Measurements from ENCODE around the gene PTTG2. TPM values are rescaled to one million over a fixed set of nuclear protein-coding genes. Genes with fewer than 3 reads are reported as not detected.
"Not testable (repeated sequence)": the region's sequence is repeated elsewhere in the genome, so short reads cannot be mapped to it uniquely, and the experiment has no call there.

The PTTG2 gene
- total RNA-seq, 1 donor from 2014 or later: not detected

DNA sequence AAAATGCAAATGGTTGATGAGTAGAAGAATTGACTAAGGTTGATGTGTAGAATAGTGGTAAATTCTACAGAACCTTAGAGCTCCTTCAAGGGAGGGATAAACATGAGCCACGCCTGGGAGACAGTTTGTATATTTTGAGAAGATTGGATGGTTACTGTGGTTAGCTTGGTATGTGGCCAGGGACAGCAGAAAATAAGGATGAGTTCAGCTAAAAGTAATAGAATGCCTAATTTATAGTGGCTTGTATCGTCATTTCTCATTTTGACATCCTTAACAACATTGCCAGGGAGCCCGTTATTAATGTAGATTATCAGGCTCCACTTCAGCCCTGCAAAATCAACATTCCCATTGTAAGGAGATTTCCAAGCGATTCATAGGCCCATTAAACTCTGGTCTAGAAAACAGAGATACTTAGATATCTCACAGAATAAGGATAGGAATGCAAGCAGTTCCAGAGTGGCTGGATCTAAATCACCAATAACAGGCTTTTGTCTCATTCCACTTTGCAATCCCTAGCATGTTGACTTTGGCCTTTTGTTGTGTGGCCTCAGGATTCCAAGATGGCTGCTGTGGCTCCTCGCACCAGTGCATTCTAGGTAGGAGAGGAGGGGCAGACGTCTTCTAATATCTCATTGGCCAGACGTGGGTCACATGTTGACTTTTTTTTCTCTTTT lies 6.4 kb upstream of the PTTG2 start:
- FAIRE-seq: no peak

DNA sequence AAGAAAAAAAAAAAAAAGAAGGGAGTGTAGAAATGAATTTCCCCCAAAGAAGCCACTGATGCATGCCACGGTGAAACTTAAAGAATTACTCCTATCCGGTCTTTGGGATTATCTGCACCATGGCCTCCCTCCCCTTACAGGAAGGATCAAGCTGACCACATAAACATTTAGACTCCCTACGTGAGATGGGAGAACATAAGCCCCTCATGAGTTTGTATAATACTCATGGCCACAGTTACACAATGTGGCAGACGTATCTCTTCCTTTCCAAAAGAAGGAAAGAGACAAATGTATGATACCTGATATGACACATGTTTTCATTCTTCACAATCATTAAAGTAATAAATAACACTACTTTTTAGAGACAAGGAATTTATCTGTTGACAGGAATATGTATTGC lies 3.3 kb upstream of the PTTG2 start:
- FAIRE-seq: no peak
- DNase-seq (ENCODE audit: low spot score in 2 of 2): no peak

More for the DNA sequence above, 6.4 kb upstream of the PTTG2 start:
- DNase-seq (ENCODE audit: low spot score in 2 of 2): no peak

DNA sequence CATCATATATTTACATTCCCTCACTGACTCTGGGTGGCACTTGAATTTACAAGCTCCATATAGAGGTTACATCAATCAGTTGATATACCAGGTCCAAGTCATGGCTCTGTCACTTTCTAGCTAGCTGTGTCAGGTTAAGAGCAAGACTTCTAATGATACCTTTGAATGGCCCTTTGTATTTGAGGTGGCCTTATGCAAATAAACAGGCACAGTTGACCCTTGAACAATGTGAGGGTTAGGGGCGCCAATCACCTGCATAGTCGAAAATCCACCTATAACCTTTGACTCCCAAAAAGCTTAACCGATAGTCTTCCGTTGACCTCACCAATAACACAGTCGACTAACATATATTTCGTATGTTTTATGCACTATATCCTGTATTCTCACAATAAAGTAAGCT lies 1.3 kb upstream of the PTTG2 start:
- DNase-seq (ENCODE audit: low spot score in 2 of 2) (no peak), FAIRE-seq (no peak)

DNA sequence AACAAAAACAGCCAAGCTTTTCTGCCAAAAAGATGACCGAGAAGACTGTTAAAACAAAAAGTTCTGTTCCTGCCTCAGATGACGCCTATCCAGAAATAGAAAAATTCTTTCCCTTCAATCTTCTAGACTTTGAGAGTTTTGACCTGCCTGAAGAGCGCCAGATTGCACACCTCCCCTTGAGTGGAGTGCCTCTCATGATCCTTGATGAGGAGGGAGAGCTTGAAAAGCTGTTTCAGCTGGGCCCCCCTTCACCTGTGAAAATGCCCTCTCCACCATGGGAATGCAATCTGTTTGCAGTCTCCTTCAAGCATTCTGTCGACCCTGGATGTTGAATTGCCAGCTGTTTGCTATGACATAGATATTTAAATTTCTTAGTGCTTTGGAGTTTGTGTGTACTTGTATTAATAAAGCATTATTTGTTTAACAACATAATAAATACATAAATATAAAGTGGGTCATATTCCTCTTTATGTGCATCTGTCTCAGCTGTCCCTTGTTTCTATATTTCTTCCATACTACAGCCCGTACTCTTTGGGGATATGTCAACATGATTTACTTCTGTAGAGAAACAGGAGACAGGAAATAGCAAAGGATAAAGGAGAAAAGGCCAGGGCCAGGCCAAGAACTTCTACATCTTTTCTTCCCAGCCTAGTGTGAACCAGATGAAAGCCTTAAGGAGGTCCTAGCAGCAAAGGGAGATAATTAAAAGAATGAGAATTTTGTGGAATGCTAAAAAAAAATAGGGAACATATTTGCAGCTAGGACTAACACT lies 667 bp downstream of the PTTG2 start:
- no peak for FAIRE-seq
- DNase-seq (ENCODE audit: low spot score in 2 of 2): no peak

DNA sequence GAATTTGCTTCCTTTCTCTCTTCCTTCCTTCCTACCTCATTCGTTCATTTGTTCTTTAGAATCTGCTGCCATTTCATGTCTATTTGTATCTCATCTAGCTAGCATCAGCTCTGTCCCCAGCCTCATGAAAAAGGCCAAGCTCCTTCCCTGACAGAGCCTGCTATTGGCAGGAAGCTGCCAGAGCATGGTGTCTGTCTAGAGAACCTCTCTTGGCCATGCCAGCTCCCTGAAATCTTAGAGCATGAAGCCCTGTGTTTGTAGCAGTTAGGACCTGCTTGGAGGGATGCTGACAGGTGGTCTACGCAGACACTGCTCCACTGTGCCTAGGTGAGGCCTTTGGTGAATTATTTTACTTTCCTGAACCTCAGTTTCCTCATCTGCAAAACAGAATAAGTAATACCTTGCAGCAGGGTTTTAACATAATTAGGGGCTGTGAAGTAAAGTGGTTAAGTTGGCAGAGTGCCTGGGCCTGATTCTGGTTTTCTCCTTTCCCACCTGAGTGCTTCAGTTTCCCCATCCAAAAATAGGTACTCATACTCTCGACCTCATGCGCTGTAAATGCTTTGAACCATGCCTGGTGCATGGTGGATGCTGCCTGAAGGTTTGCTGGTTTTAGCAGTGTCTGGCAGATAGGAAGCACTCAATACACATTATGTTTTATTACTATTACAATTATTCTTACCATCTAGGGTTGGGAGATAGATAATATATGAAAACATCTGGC lies 4.7 kb downstream of the PTTG2 start:
- FAIRE-seq (no peak), DNase-seq (ENCODE audit: low spot score in 2 of 2) (no peak)

DNA sequence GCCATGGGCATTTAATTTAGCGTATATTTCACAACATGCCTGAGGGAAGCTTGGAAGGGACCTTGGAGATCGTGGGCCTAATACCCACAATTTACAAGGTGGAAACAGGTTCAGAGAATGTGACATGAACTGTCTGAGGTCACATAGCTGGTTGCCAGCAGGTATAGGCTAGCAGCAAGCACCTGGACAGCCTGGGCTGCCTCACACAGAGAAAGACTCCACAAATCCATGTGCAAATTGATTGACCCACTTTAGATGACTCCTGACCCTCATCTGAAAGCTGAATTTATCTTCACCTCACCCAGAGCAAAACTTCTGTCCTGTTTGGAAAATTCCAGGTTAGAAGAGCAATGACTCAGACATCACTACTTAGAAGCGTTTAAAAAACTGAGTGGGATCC lies 5.8 kb downstream of the PTTG2 start:
- FAIRE-seq (no peak), DNase-seq (ENCODE audit: low spot score in 2 of 2) (no peak)

DNA sequence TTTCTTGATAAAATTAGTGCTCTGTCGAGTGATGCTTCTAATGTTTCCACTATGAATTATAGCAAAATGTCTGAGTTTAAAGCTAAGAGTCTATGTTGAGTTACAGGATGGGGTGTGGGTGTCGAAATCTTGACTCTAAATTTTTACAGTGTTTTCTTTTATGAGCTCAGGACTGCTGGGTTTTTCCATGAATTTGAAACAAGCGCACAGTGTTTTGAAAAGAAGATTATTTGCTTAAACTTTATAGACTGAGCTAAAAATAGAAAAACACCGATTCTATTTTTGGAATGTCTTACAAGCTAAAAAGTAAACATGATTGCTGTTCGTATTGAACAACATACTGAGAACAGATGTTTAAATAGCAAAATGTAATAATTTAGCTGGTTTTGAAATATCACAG lies 7.5 kb downstream of the PTTG2 start:
- no peak for FAIRE-seq
- DNase-seq (ENCODE audit: low spot score in 2 of 2): no peak

DNA sequence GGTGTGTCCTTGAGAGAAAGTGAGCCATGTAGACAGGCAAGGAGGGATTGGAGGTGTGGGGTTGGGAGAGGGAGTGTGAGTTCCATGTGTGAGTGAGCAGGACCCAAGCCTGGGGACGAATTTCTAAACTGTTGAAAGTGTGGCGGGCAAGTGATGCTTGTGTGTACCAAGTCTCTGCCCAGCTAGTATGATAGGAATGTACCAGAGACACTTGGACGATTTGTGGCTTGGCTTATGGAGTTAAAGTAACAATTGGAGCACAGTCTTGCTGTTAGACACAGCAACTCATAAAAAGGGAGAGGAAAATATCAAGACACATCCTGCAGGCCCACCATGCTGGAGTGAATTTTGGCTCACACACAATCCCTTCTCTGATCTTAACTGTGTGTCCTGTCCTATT lies 8.5 kb downstream of the PTTG2 start:
- FAIRE-seq (no peak), DNase-seq (ENCODE audit: low spot score in 2 of 2) (no peak)

DNA sequence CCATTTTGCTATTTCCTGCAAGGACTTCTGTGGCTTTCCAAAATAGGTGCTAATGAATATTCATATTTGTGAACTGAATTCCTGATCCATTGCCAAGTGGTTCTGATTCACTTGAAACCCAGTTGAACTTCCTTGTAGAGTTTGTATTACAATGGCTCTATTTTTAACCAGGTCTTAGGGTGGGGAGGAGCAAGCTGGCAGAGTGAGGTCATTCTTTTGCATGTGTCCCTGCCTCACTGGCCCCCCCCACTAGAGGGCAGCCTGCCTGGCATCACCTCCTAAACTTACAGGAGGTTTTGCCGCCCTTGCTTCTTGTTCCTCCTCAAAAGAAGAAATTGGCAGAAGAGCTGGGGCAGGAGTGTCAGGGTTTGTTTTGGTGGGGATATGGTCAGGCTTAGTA lies 10.5 kb downstream of the PTTG2 start:
- no peak for DNase-seq (ENCODE audit: low spot score in 2 of 2)

DNA sequence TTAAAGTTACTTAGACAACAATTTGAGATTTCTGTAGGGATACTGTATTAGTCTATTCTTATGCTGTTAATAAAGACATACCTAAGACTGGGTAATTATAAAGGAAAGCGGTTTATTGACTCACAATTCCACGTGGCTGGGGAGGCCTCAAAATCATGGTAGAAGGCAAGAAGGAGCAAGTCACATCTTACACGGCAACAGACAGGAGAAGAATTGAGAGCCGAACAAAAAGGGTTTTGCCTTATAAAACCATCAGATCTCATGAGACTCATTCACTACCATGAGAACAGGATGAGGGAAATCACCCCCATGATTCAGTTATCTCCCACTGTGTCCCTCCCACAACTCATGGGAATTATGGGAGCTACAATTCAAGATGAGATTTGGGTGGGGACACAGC lies 11.0 kb downstream of the PTTG2 start:
- DNase-seq (ENCODE audit: low spot score in 2 of 2): no peak
- FAIRE-seq: no peak

More for the DNA sequence above, 10.5 kb downstream of the PTTG2 start:
- FAIRE-seq: no peak

DNA sequence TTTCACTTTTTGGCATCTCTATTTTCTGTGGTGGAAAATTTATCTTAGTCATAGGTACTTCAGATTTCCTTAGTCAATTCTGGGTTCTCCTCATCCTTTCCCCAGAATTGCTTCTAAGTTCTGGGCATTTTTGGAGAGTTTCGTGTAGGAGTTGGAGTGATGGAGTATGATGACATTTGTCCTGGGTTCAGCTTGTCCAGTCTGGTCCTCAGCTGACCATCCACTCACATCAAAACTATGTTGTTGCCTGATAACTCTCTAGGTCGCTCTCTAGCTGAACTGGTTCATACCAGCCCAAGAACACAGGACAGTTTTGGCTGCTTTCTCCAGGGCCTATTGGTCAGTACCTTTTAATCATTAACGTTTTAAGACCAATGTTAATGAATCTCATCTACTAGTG lies 13.2 kb downstream of the PTTG2 start:
- FAIRE-seq: no peak

DNA sequence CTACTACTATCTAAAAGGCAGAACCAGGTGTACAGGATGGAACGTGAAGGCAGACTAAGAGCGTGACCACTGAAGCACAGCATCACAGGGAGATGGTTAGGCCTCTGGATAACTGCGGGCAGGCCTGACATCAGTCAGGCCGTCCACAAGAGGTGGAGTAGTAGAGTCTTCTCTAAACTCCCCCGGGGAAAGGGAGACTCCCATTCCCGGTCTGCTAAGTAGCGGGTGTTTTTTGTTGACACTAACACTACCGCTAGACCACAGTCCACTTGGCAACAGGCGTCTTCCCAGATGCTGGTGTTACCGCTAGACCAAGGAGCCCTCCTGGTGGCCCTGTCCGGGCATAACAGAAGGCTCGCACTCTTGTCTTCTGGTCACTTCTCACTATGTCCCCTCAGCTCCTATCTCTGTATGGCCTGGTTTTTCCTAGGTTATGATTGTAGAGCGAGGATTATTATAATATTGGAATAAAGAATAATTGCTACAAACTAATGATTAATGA lies 15.2 kb downstream of the PTTG2 start:
- not testable (repeated sequence) for FAIRE-seq; DNase-seq (ENCODE audit: low spot score in 2 of 2)

More for the DNA sequence above, 13.2 kb downstream of the PTTG2 start:
- DNase-seq (ENCODE audit: low spot score in 2 of 2): no peak

DNA sequence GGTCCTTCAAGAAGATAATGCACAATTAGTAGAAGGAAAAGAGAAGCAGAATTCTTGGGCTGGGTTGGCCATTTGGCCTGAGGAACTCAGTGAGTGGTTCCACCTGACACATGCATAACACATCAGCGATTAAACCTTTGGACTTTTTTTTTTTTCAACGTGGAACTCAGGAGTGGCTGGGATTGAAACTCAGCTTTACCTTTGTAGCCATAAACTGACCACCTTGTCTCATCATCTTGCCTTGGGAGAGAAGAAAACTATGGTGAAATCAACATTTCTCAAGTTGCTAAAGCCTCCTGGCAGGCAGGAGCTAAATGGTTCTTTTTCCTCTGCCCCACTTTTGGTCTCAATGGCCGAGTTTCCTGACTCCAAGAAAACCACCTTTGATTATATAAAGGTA lies 16.3 kb downstream of the PTTG2 start:
- no peak for FAIRE-seq
- DNase-seq (ENCODE audit: low spot score in 2 of 2): peak in 1 of 2 donors; percentile 19

DNA sequence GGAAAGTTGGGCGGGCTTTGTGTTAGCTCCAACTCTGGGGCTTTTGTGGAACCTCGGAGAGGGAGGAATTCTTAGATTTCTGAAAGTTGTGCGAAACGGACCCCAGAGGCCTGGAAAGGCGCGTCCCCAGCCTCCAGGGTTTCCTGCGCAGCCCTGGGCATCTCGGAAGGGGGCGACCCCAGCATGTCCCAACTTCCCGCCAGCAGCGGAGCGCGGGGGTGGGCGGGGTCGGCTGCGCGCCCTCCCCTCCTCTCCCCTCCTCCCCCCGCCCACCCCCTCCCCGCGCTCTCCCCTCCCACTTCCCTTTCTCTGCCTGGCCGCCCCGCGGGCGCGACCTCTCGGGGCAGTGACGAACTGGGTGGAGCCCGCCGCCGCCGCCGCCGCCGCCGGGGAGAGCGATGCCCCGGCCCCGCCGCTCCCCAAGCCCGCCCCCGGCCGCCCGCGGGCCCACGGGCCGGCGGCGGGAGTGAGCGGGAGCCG lies 16.8 kb downstream of the PTTG2 start:
- DNase-seq (ENCODE audit: low spot score in 2 of 2) (peak; percentile 72 to 83), FAIRE-seq (no peak)

DNA sequence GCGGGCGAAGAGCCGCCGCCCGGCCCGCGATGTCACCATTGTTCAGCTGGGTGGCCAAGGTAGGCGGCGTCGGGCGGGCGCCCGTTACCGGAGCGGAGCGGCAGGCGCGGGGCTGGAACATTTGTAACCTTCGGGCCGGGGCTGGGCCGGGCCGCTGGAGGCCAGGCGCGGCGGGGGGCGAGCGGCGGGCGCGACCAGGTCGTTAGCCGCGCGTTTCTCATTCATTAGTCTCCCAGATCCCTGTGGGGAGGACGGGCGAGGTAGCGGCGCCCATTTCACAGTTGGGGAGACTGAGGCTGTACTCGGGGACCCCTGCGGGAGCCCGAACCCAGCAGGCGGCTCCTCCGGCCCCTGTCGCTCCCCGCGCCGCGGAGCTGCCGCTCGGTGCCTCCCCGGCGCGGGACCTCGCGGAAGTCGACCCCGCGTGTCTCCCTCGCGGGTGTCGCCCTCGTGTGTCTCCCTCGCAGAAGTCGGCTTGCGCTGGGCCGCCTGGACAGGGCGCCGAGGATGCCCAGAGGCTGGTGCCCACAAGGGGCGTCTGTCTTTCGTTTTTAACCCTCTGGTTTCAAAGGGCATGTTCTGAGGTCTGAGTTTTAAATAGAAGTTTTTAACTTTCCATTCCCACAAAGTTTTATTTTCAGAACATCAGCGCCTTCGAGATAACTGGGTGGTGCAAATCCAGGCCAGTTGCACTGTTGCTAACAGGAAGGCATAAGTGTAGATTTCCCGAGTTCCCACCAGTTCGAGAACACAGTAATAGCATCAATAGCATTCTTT lies 17.5 kb downstream of the PTTG2 start:
- no peak for FAIRE-seq
- DNase-seq (ENCODE audit: low spot score in 2 of 2): peak; percentile 69 to 70

DNA sequence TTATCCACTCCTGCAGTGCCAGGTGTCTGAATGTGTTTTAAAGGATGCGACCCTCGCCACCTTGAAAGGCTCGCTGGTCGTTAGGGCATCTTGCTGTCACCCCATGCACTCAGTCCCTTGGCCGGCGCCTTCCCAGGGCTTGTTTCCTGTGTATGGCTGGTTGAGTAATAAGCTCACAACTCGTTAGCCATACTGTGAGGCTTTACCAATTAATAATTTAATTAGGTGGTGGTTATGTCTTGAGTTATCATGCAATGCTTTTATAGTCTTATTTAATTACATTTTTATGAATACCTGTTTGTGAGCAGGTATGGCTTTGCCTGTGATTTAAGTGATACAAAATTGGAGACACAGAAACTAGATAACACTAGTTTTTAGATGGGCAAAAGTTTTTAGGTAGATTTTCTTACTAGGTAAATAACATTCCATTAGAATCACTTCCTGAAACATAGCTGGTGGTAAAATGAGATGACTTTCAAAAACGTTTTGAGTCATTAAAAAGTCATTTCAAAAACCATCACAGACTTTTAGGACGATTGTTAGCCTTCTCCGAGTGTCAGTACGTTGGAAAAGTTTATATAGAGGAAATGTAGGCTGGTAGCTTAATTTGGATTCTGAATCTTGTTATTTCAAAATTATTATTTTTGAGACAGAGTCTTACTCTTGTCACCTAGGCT lies 18.2 kb downstream of the PTTG2 start:
- no peak for DNase-seq (ENCODE audit: low spot score in 2 of 2)
- no peak for FAIRE-seq

DNA sequence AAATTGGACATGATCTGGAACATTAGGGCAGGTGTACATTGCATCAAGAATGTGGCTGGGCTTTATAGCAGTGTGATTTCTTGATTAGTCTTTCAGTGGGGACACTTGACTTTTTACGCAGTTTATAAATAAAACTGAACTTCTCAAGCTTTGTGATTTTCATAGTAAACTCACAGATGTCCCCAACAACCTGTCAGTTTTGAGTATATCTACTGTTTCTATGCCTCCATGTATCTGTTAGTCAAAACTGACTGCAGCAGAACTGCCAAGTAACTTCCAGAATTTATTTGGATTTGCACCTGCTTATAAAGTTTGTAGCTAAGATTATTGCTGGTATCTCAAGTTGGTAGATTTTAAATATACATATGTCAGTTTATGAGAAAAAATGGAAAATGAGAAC lies 20.0 kb downstream of the PTTG2 start:
- no peak for FAIRE-seq
- no peak for DNase-seq (ENCODE audit: low spot score in 2 of 2)

DNA sequence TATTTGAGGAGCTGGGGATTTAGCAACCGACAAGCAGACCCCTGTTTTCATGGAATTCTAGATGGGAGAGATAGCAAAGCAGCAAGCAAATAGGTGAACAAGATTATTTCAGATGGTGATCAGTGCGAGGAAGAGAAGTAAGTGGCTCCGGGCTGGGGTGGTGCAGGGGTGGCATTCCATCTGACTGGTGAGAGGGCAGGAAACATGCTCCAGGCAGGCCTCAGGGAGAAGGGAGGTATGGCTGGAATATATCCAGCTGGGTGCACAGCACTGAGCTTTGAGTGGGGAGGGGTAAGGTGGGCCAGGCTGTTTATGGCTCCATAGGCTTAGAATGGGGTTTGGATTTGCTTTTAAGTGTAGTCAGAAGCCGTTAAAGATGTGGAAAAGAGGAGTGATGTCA lies 21.2 kb downstream of the PTTG2 start:
- DNase-seq (ENCODE audit: low spot score in 2 of 2) (no peak), FAIRE-seq (no peak)

DNA sequence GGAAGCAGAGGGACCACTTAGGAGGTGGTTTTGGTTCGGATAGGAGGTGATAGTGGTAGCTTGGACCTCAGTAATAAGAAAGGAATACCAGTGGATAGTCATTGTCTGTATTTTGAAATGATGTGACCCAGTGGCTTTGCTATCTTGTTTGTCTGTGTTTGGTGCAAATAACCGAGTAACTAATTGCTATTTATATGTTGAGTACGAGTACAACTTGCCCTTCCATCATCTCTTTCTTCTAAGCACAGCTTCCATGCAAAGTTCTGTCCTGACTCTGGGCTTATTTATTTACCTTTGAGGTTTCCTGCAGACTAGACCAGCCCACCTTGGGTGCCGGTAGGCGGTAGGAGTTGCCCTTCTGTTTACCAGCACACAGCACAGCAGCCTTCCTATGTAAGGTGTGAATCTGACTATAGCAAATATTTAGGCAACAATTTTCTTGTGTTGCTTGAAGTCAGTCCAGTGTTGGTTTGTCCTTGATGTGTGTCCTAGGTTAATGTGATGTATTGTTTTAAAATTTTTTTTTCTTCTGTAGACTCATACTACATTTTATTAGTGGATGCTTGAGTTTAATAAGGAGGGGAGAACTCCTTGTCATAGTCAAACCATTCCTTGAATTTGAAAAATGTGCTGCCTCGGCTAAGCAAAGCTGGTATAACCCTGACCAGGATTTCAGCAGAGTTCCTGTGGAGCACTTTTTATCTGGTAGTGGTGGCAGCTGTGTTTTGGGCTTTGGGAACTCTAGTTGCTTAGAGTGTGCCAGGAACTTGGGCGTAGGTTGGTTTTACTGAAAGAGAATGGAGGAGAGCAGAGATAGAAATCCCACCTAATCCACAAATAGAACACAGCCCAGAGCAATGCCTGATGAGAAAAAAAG lies 21.9 kb downstream of the PTTG2 start:
- FAIRE-seq (no peak), DNase-seq (ENCODE audit: low spot score in 2 of 2) (no peak)
